Left ventricle myocardium inferior (tissue), 1 donor: ENCODE measurements around the gene EWSR1. TPM values are rescaled to one million over a fixed set of nuclear protein-coding genes. Genes with fewer than 3 reads are reported as not detected.
A peak's percentile ranks its signal among the peaks of the same experiment; 100 is the strongest.

Experiments
- DNase-seq: peaks from one replicate; pipeline ENCODE4 v3.0.0-alpha.2; 2020
- H3K27ac ChIP-seq: fragments of 200-600 bp; replicated peaks from 2 replicates; pipeline ENCODE4 v1.8.0; 2021
- H3K27me3 ChIP-seq: fragments of 200-600 bp; 2 replicates; pipeline ENCODE4 v1.8.0; 2021; ENCODE audit warnings: low read depth
- H3K36me3 ChIP-seq: fragments of 200-600 bp; 2 replicates; pipeline ENCODE4 v1.8.0; 2021
- H3K4me1 ChIP-seq: fragments of 200-600 bp; 2 replicates; pipeline ENCODE4 v1.8.0; 2021
- H3K4me3 ChIP-seq: fragments of 200-600 bp; 2 replicates; pipeline ENCODE4 v1.8.0; 2021; ENCODE audit warnings: mild to moderate bottlenecking, moderate library complexity
- H3K9me3 ChIP-seq: fragments of 200-600 bp; replicated peaks from 2 replicates; pipeline ENCODE4 v1.8.0; 2021
- CTCF ChIP-seq: fragments of 200-600 bp; IDR thresholded peaks from 2 replicates; pipeline ENCODE4 v1.8.0; 2021; ENCODE audit warnings: antibody characterized with exemption, mild to moderate bottlenecking, borderline replicate concordance
- intact Hi-C: fragments of 100-400 bp; cut with micrococcal nuclease; formaldehyde crosslinking; loops from one replicate; pipeline ENCODE4 v1.11.0; 2022
- microRNA-seq: library from miRNA; unstranded; fragments of <30 nt; microRNA quantifications from one replicate; pipeline ENCODE4 v1.2.0, GENCODE V29; 2020
- total RNA-seq: library from RNA; stranded (reverse); fragmentation: NEBNext Ultra II Directional; extraction: Animal tissue kit (Norgen Biotek cat#: 25700); gene quantifications from one replicate; pipeline ENCODE4 v1.2.1, GENCODE V29; 2021
- donor health status: DM: no; HTN: yes; CAD: no; lungs with severe emphysema.

The EWSR1 gene
- total RNA-seq, 1 donor from 2014 or later, result 122 TPM

DNA sequence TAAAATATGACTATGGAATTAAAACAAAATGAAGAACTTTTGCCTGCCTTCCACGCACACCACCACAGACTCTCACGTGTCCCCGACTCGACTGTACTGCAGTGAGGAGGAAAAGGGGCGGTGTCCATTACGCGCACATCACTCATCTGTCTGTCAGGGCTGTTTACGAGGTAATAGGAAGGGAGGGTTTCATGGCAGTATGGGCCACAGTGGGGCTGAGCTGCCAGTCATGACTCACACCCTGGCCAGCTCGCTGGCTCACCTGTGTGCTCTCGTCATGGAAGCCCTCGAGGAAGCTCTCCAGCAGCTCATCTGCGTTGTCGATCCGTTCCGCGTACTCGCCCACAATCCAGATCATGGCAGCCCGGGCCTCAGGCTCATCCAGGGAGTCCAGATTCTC is 80.9 kb downstream of the EWSR1 start:
- H3K27ac ChIP-seq, result no peak overlapping the region
- no peaks in the 10 kb centered on the region for H3K9me3 ChIP-seq
- no peak overlapping the region for H3K4me3 ChIP-seq
- H3K36me3 ChIP-seq, result peaks cover 89% of the 10 kb centered on the region
- TF ChIP-seq CTCF, result no peak
- peaks cover 28% of the 10 kb centered on the region for H3K4me1 ChIP-seq
- intact Hi-C loops, result no loop called here
- no peak for DNase-seq
- H3K27me3 ChIP-seq, result no peaks in the 10 kb centered on the region

Small RNAs within 50 kb of the gene (microRNA-seq; reads per million reads assigned to microRNA genes)
- 10.3 reads per million, percentile 26 among the genes with 10 or more reads in this experiment for gene MIR3653

Other genes with a start within 250 kb of the EWSR1 start
- 0.30 TPM for gene C22orf31, start 206.4 kb upstream of the EWSR1 start, total RNA-seq
- gene KREMEN1, start 195.2 kb upstream of the EWSR1 start, total RNA-seq, result 102 TPM
- 0.74 TPM for gene EMID1, start 62.4 kb upstream of the EWSR1 start, total RNA-seq
- gene RHBDD3, start 287 bp upstream of the EWSR1 start, total RNA-seq, result 15.0 TPM
- 22.4 TPM for gene GAS2L1, start 38.4 kb downstream of the EWSR1 start, total RNA-seq
- 1.4 TPM for gene RASL10A, start 47.4 kb downstream of the EWSR1 start, total RNA-seq
- gene AP1B1, start 120.3 kb downstream of the EWSR1 start, total RNA-seq, result 28.2 TPM
- gene RFPL1, start 170.3 kb downstream of the EWSR1 start, total RNA-seq, result not detected
- gene NEFH, start 211.9 kb downstream of the EWSR1 start, total RNA-seq, result 0.16 TPM